CD4-positive, alpha-beta T cell treated with Interleukin-4 for 4 hours (primary cell): ENCODE results near the gene SUZ12.
"Not testable (repeated sequence)": the region's sequence is repeated elsewhere in the genome, so short reads cannot be mapped to it uniquely, and the experiment has no call there.

Experiments used
- DNase-seq: peaks from one replicate; pipeline ENCODE4 v3.0.0-alpha.2; 2020

Gene SUZ12

GRCh38 chr17:31936615-31937609 is at the start of gene SUZ12:
Gene SUZ12 (plus strand): TSS chr17:31937007. CDS start chr17:31937247, 240 bp downstream.
- DNase-seq, result peak; percentile 85

DNA sequence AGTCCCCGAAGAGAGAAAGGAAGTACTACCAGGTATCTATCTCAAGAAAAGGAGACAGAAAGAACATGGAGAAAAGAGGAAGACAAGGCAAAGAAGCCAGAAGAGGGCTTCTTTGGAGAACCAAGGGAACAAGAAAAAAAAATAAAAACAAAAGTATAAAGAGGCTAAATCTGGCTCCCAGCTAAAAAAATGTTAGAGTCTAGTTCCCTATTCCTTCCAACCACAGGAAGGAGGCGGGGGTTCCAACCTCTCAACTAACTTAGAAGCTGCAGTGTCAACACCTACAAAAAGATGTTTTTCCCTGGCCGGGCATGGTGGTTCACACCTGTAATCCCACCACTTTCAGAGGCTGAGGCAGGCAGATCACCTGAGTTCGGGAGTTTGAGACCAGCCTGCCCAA is 48.7 kb upstream of the SUZ12 start:
- DNase-seq, result no peak

GRCh38 chr17:31900877-31901276 is 35.9 kb upstream of the SUZ12 start:
- DNase-seq, result no peak

- no peak for DNase-seq
Observed at GRCh38 chr17:31902693-31903092, 34.1 kb upstream of the SUZ12 start.

- DNase-seq, result no peak
Observed at GRCh38 chr17:31903401-31903800, 33.4 kb upstream of the SUZ12 start.

DNA sequence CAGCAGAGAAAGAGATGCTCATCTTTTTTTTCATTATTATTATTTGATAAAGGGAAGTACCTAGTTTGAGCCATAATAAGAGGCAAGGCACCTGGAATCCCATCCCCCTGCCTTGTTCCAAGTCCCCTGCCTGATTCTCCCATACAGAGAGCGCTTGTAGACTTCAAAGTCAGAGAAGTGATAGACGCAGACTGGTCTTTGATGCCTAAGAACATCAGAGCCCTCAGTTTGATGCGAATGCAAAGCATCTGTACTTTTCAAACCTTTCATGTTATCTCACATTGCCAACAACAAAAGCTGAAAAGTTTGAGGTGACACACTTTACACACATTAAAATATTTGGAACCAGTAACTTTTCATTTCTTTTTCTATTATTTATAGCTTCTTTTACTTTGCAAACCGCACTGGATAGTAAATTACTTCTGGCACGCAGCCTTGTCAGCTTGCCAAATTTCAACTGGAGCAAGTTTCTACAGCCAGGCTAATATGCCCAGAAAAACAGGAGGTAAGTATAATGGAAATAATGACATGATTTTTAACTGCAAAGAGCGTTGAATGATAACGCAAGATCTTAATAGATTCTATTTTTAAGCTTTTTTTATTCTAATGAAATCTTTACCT is 29.4 kb upstream of the SUZ12 start:
- no peak for DNase-seq

DNA sequence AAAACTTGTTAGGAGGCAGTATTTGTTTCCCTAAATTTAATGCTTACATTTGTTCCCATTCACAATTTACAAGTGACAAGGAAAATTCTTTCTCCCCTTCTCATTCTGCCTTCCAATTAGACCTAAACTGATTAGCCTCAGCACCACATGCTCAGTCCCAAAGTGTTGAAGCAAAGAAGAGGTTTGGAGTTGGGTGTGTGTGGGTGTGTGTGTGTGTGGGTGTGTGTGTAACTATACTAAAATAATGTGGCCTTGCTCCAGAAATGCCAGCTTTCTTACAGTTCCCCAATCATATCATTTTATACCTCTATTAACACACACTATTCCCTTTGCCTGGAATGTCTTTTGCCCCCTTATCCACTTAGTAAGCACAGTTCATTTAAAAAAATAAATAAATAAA is 28.4 kb upstream of the SUZ12 start:
- DNase-seq, result no peak

DNA sequence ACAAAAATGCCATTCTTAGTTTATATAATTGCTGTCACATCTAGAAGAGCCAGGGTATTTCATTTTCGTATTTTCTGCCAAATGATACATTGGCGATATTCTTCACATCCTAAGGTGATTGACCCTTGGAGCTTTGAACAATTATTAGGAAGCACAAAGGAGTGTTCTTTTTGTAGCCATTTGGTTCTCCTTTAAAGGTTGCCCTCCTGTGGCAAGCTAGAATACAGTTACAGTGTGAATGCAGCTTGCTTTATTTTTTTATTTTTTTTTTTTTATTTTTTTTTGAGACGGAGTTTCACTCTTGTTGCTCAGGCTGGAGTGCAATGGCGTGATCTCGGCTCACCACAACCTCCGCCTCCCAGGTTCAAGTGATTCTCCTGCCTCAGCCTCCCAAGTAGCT is 24.1 kb upstream of the SUZ12 start:
- not testable (repeated sequence) for DNase-seq

DNA sequence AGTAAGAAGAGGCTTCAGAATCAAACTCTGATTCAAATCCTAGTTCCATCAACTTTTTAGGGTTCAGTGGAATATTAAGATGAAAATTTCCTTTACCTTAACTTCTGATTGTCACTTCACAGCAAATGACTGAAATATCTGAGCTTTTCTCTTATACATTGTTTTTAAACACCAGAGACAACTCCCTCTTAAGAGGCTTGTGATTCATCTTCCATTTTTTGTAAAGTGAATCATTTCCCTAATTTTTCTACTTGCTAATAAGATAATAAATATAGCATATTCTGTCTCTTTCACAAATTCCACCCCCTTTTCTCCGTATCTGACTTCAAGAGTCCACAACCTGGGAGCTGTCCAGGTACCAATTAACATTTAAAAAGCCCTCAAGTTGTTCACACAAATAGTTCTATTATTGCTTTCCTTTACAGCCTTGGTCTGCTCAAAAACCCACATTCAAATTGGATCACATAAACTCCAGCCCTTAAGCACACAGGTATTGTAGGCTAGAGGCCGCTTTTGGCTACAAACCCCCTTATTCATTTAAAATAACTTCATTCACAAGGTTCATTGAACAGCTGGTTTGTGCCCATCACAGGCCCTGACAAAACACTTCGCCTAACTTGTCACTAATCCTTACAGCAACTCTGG is 21.2 kb upstream of the SUZ12 start:
- no peak for DNase-seq

DNA sequence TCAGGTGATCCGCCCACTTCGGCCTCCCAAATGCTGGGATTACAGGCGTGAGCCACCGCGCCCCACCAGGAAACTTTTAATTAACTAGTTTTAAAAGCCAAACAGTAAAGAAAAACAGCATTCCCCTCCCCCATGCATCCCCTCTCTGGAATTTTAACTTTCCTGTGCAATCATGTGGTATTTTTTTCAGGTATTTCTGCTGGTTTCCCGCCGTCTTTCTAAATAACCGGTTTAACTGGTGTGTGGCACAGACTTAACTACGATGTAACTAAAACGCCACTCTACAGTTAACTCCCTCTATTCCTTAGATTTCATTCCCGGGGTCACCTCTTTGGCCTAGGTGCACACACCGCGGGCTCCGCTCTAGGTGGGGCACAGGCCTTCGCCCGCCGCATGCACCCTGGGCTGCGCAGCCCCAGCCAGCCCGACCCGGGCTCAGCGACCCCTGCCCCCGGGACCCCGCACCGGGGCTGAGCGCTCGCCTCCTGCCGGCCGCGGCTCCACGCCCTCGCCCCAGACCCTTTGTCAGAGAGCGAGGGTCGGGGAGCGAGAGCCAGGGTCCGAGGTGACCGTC is 20.2 kb upstream of the SUZ12 start:
- DNase-seq, result no peak

DNA sequence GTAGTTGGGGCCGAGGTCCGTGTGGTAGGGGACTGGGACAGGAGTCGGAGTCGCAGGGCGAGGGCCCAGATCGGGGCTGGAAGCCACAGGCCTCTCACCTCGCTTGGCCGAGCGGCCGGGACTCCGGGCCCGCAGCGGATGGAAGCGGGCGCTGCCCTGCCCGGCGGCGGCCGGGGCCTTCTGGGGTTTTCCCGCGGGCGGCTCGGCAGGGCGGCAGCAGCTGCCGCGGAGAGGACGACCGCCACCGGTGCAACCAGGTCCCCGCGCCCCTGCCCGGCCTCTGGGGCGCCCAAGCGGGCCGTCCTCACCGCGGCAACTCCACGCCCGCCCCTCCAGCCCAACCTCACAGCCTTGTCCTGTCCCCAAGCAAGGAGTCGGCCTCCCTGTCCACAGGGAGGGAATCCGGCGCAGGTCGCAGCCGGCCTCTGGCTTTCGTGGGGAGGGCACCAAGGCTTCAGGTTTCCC is 19.7 kb upstream of the SUZ12 start:
- no peak for DNase-seq

- DNase-seq, result not testable (repeated sequence)
Observed at GRCh38 chr17:31917721-31918120, 19.1 kb upstream of the SUZ12 start.

GRCh38 chr17:31918701-31919128 is 18.1 kb upstream of the SUZ12 start:
- DNase-seq, result no peak

GRCh38 chr17:31919802-31920525 is 16.8 kb upstream of the SUZ12 start:
- no peak for DNase-seq

DNA sequence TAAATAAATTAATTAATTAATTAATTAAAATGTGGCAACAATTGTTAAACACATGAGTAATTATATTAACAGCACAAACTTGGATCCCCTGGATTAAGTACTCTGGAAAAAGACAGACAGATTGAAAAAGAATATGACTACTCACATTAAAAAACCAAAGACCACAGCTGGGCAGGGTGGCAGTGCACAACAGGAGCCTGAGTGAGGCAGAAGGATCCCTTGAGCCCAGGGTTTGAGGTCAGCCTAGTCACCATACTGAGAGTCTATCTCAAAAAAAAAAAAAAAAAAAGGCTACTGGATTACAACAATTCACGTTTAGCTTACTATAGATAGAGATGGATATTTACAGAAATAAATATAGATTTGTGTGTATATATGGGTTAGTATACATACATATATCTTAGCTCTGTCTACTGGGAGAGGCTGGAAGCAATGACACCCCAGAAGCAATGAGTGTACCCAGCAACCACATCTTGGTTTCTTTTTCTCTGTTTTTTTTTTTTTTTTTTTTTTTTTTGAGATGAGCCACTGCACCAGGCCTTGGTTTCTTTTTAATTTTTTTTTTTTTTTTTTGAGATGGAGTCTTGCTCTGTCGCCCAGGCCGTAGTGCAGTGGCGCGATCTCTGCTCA is 10.6 kb upstream of the SUZ12 start:
- DNase-seq, result no peak

GRCh38 chr17:31931756-31932155 is 5.1 kb upstream of the SUZ12 start:
- no peak for DNase-seq

GRCh38 chr17:31935512-31935911 is 1.3 kb upstream of the SUZ12 start:
- no peak for DNase-seq

- DNase-seq, result not testable (repeated sequence)
Observed at GRCh38 chr17:31937926-31938641, 1.3 kb downstream of the SUZ12 start.

GRCh38 chr17:31941916-31942315 is 5.1 kb downstream of the SUZ12 start:
- DNase-seq, result not testable (repeated sequence)

- not testable (repeated sequence) for DNase-seq
Observed at GRCh38 chr17:31942396-31942795, 5.6 kb downstream of the SUZ12 start.

- DNase-seq, result not testable (repeated sequence)
Observed at GRCh38 chr17:31951953-31952352, 15.1 kb downstream of the SUZ12 start.
